ENCODE data around the gene ZNF681.
"Not testable (repeated sequence)": the region's sequence is repeated elsewhere in the genome, so short reads cannot be mapped to it uniquely, and the experiment has no call there.

ZNF681 gene

GRCh38 chr19:23692937-23693336 lies 65.8 kb downstream of the ZNF681 start:
- not testable (repeated sequence) for DNase-seq (ENCODE audit: low read depth)

Data from fibroblast of gingiva (primary cell).